H9 (cell line): ENCODE data around the gene TNFAIP2. TPM values are rescaled to one million over a fixed set of nuclear protein-coding genes. Genes with fewer than 3 reads are reported as not detected.

Experiments used
- DNase-seq: peaks from one replicate; pipeline ENCODE4 v3.0.0-alpha.2; 2017
- H2AFZ ChIP-seq: one replicate; pipeline ENCODE4 v1.6.1; 2013; ENCODE audit warnings: mild to moderate bottlenecking, low read length, control low read depth, moderate library complexity
- H2AK5ac ChIP-seq: 2 replicates; pipeline ENCODE4 v1.6.1; 2013; ENCODE audit warnings: low read length, control low read depth, mixed read lengths; ENCODE audit not compliant: insufficient read length
- H2BK120ac ChIP-seq: one replicate; pipeline ENCODE4 v1.6.1; 2013; ENCODE audit warnings: low read depth, mild to moderate bottlenecking, low read length, control low read depth, inconsistent platforms; ENCODE audit not compliant: poor library complexity, severe bottlenecking
- H2BK12ac ChIP-seq: 2 replicates; pipeline ENCODE4 v1.6.1; 2013; ENCODE audit warnings: low read length, control low read depth, mixed read lengths, low read depth; ENCODE audit not compliant: insufficient read length
- H2BK15ac ChIP-seq: 2 replicates; pipeline ENCODE4 v1.6.1; 2013; ENCODE audit warnings: low read depth, low read length, control low read depth
- H2BK20ac ChIP-seq: one replicate; pipeline ENCODE4 v1.6.1; 2013; ENCODE audit warnings: low read depth, mild to moderate bottlenecking, low read length, control low read depth, inconsistent platforms; ENCODE audit not compliant: poor library complexity, severe bottlenecking
- H2BK5ac ChIP-seq: 2 replicates; pipeline ENCODE4 v1.6.1; 2013; ENCODE audit warnings: low read length, control low read depth, mixed read lengths; ENCODE audit not compliant: insufficient read length
- H3K14ac ChIP-seq: 2 replicates; pipeline ENCODE4 v1.6.1; 2013; ENCODE audit warnings: low read length, control low read depth; ENCODE audit not compliant: insufficient read depth
- H3K18ac ChIP-seq: 2 replicates; pipeline ENCODE4 v1.6.1; 2013; ENCODE audit warnings: low read depth, mild to moderate bottlenecking, mixed read lengths, low read length, control low read depth; ENCODE audit not compliant: insufficient read length
- H3K23ac ChIP-seq: 2 replicates; pipeline ENCODE4 v1.6.1; 2013; ENCODE audit warnings: low read length, control low read depth, mixed read lengths, low read depth; ENCODE audit not compliant: insufficient read length
- H3K23me2 ChIP-seq: 2 replicates; pipeline ENCODE4 v1.6.1; 2013; ENCODE audit warnings: low read depth, mild to moderate bottlenecking, mixed read lengths, low read length, control low read depth; ENCODE audit not compliant: insufficient read length, poor library complexity, severe bottlenecking
- H3K27ac ChIP-seq: 2 replicates; pipeline ENCODE4 v1.5.1; 2013; ENCODE audit warnings: low read length, control low read depth, mixed read lengths, low read depth; ENCODE audit not compliant: insufficient read length
- H3K27me3 ChIP-seq: 2 replicates; pipeline ENCODE4 v1.6.1; 2013; ENCODE audit warnings: low read length, control low read depth, inconsistent platforms; ENCODE audit not compliant: insufficient read depth
- H3K4ac ChIP-seq: 2 replicates; pipeline ENCODE4 v1.6.1; 2013; ENCODE audit warnings: low read depth, mild to moderate bottlenecking, control low read depth, inconsistent platforms, low read length, moderate library complexity
- H3K4me1 ChIP-seq: 2 replicates; pipeline ENCODE4 v1.6.1; 2013; ENCODE audit warnings: low read length, control low read depth, inconsistent platforms; ENCODE audit not compliant: insufficient read depth
- H3K4me2 ChIP-seq: 2 replicates; pipeline ENCODE4 v1.6.1; 2013; ENCODE audit warnings: low read length, control low read depth, mixed read lengths; ENCODE audit not compliant: insufficient read length, insufficient read depth
- H3K56ac ChIP-seq: 2 replicates; pipeline ENCODE4 v1.6.1; 2013; ENCODE audit warnings: low read depth, mild to moderate bottlenecking, mixed read lengths, low read length, control low read depth; ENCODE audit not compliant: insufficient read length
- H3K79me1 ChIP-seq: 2 replicates; pipeline ENCODE4 v1.6.1; 2013; ENCODE audit warnings: low read depth, mild to moderate bottlenecking, moderate library complexity, low read length, control low read depth, inconsistent platforms; ENCODE audit not compliant: insufficient read depth, poor library complexity, severe bottlenecking
- H3K79me2 ChIP-seq: 2 replicates; pipeline ENCODE4 v1.6.1; 2013; ENCODE audit warnings: low read length, control low read depth, inconsistent platforms; ENCODE audit not compliant: insufficient read depth
- H3K9ac ChIP-seq: 2 replicates; pipeline ENCODE4 v1.6.1; 2013; ENCODE audit warnings: low read length, control low read depth, mixed read lengths; ENCODE audit not compliant: insufficient read length; ENCODE audit errors: extremely low read depth
- H3K9me3 ChIP-seq: one replicate; pipeline ENCODE4 v1.6.1; 2013; ENCODE audit warnings: low read depth, low read length, inconsistent platforms; ENCODE audit not compliant: control insufficient read depth
- H3T11ph ChIP-seq: one replicate; pipeline ENCODE4 v1.6.1; 2013; ENCODE audit warnings: mild to moderate bottlenecking, low read length, control low read depth, inconsistent platforms
- H4K20me1 ChIP-seq: one replicate; pipeline ENCODE4 v1.6.1; 2013; ENCODE audit not compliant: control insufficient read depth, insufficient read length, insufficient read depth
- H4K5ac ChIP-seq: 2 replicates; pipeline ENCODE4 v1.6.1; 2013; ENCODE audit warnings: low read depth, mild to moderate bottlenecking, mixed read lengths, low read length, control low read depth; ENCODE audit not compliant: insufficient read length
- H4K8ac ChIP-seq: replicated peaks from 2 replicates; pipeline ENCODE4 v1.6.1; 2013; ENCODE audit warnings: low read length, control low read depth, mixed read lengths, low read depth; ENCODE audit not compliant: insufficient read length
- H4K91ac ChIP-seq: 2 replicates; pipeline ENCODE4 v1.6.1; 2013; ENCODE audit warnings: low read depth, mild to moderate bottlenecking, moderate library complexity, mixed read lengths, low read length, control low read depth; ENCODE audit not compliant: insufficient read length
- H3K27ac Mint-ChIP-seq, 3 experiments: 2 replicates in 2 of 3; 3 replicates in 1 of 3; pipeline ENCODE4 v1.8.0; 2020 to 2021; ENCODE audit warnings: mixed read lengths in 3 of 3, mild to moderate bottlenecking in 1 of 3, moderate library complexity in 1 of 3
- H3K27me3 Mint-ChIP-seq: 2 replicates; pipeline ENCODE4 v1.8.0; 2021; ENCODE audit warnings: low read depth, mild to moderate bottlenecking, moderate library complexity, mixed read lengths
- H3K36me3 Mint-ChIP-seq, 3 experiments: 2 replicates in 2 of 3; 3 replicates in 1 of 3; pipeline ENCODE4 v1.8.0; 2020 to 2021; ENCODE audit warnings: low read depth in 3 of 3, mixed read lengths in 3 of 3; ENCODE audit not compliant: insufficient read depth in 1 of 3
- H3K4me1 Mint-ChIP-seq, 2 experiments: 2 replicates each; pipeline ENCODE4 v1.8.0; 2020; ENCODE audit warnings: mixed read lengths in 2 of 2
- H3K4me3 Mint-ChIP-seq, 2 experiments: 2 replicates in 1 of 2; 3 replicates in 1 of 2; pipeline ENCODE4 v1.8.0; 2020 to 2021; ENCODE audit warnings: mild to moderate bottlenecking in 2 of 2, mixed read lengths in 2 of 2, moderate library complexity in 1 of 2
- H3K9me3 Mint-ChIP-seq, 2 experiments: 2 replicates in 1 of 2; 3 replicates in 1 of 2; pipeline ENCODE4 v1.8.0; 2020; ENCODE audit warnings: mild to moderate bottlenecking in 2 of 2, mixed read lengths in 2 of 2, moderate library complexity in 1 of 2
- CTCF ChIP-seq: fragments of 200-600 bp; sonication (generic); conservative IDR thresholded peaks from 3 replicates; pipeline ENCODE4 v1.8.0; 2021; ENCODE audit warnings: antibody characterized with exemption, mild to moderate bottlenecking
- WGBS: extraction: QIAGEN DNeasy Blood & Tissue Kit; methylation state at CpG from one replicate; pipeline ENCODE4 v1.1.7; 2013; ENCODE audit warnings: missing lambda C conversion rate, low lambda C conversion rate, mixed read lengths; ENCODE audit not compliant: insufficient read length; ENCODE audit errors: extremely low coverage; 5-methylcytosine and 5-hydroxymethylcytosine counted together
- total RNA-seq: library from RNA; stranded (reverse); gene quantifications from 2 replicates; pipeline ENCODE4 v1.2.1, GENCODE V29; 2021

TNFAIP2 gene
- total RNA-seq, 1 experiment from 2014 or later, result 29.3 TPM

GRCh38 chr14:103078420-103078749, 44.9 kb upstream of the TNFAIP2 start:
- Histone ChIP-seq H3K23ac (no peak overlapping the region), H3T11ph (no peak overlapping the region), H2BK20ac (no peak overlapping the region), H3K23me2 (no peaks in the 10 kb centered on the region), H3K14ac (no peak overlapping the region), H2AK5ac (no peak overlapping the region), H2BK5ac (no peak overlapping the region), H3K27me3 (no peaks in the 10 kb centered on the region; the same call in 1 of the 2 replicates), H3K4me1 (no peaks in the 10 kb centered on the region), H3K79me2 (no peaks in the 10 kb centered on the region), H3K4me2 (no peak overlapping the region), H4K91ac (no peak overlapping the region), H4K8ac (no peak overlapping the region), H2AFZ (no peak overlapping the region), H3K79me1 (no peaks in the 10 kb centered on the region), H4K20me1 (no peaks in the 10 kb centered on the region), H3K9me3 (no peaks in the 10 kb centered on the region), H3K18ac (no peak overlapping the region), H2BK15ac (no peak overlapping the region), H4K5ac (no peak overlapping the region), H3K9ac (no peak overlapping the region), H3K4ac (no peak overlapping the region), H2BK12ac (no peak overlapping the region), H3K56ac (no peak overlapping the region), H2BK120ac (no peak overlapping the region), H3K27ac (no peak overlapping the region)
- Mint-ChIP-seq H3K27me3 (peaks cover 18% of the 10 kb centered on the region), H3K4me1 (no peaks in the 10 kb centered on the region), H3K27ac (no peak overlapping the region), H3K4me3 (no peak overlapping the region), H3K9me3 (no peaks in the 10 kb centered on the region), H3K36me3 (no peaks in the 10 kb centered on the region)
- peak; percentile 88 for DNase-seq
- TF ChIP-seq CTCF, result peak; percentile 78
- no CpG with 5 or more reads among the region's 9 CpGs for WGBS
